Measurements from ENCODE around the gene ARHGAP26.
A peak's percentile ranks its signal among the peaks of the same experiment; 100 is the strongest.

DNA sequence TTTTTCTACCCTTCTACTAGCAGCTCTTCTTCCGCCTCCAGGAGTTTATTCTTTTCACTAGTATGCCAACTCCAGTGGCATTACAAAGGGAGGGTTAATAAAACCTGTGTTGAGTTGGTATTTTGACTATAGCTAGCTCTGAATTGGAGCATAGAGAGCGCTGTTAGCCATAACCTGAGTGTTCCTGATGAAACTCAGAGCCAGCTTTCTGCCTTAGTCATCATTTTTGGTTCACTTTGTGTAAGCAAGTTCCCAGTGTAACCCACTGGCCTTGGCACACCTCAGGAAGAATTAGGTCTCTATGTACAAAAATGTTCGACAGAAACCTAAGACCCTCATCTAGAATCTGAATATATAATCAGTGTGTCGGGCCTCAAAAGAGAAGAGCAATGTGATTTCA is 394.4 kb downstream of the ARHGAP26 start:
- TF ChIP-seq, protein P1, sequence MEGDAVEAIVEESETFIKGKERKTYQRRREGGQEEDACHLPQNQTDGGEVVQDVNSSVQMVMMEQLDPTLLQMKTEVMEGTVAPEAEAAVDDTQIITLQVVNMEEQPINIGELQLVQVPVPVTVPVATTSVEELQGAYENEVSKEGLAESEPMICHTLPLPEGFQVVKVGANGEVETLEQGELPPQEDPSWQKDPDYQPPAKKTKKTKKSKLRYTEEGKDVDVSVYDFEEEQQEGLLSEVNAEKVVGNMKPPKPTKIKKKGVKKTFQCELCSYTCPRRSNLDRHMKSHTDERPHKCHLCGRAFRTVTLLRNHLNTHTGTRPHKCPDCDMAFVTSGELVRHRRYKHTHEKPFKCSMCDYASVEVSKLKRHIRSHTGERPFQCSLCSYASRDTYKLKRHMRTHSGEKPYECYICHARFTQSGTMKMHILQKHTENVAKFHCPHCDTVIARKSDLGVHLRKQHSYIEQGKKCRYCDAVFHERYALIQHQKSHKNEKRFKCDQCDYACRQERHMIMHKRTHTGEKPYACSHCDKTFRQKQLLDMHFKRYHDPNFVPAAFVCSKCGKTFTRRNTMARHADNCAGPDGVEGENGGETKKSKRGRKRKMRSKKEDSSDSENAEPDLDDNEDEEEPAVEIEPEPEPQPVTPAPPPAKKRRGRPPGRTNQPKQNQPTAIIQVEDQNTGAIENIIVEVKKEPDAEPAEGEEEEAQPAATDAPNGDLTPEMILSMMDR (IDR thresholded peaks at IDR 0.05; ENCODE audit: low read depth, low read length, missing input control) = no peak
- TF ChIP-seq SP1 (IDR thresholded peaks at IDR 0.05) = no peak
- TF ChIP-seq, protein P2, sequence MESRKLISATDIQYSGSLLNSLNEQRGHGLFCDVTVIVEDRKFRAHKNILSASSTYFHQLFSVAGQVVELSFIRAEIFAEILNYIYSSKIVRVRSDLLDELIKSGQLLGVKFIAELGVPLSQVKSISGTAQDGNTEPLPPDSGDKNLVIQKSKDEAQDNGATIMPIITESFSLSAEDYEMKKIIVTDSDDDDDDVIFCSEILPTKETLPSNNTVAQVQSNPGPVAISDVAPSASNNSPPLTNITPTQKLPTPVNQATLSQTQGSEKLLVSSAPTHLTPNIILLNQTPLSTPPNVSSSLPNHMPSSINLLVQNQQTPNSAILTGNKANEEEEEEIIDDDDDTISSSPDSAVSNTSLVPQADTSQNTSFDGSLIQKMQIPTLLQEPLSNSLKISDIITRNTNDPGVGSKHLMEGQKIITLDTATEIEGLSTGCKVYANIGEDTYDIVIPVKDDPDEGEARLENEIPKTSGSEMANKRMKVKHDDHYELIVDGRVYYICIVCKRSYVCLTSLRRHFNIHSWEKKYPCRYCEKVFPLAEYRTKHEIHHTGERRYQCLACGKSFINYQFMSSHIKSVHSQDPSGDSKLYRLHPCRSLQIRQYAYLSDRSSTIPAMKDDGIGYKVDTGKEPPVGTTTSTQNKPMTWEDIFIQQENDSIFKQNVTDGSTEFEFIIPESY (IDR thresholded peaks at IDR 0.05) = no peak
- TF ChIP-seq RAD21 (IDR thresholded peaks at IDR 0.05) = peak in 1 of 2 donors; percentile 31
- TF ChIP-seq, protein P3, sequence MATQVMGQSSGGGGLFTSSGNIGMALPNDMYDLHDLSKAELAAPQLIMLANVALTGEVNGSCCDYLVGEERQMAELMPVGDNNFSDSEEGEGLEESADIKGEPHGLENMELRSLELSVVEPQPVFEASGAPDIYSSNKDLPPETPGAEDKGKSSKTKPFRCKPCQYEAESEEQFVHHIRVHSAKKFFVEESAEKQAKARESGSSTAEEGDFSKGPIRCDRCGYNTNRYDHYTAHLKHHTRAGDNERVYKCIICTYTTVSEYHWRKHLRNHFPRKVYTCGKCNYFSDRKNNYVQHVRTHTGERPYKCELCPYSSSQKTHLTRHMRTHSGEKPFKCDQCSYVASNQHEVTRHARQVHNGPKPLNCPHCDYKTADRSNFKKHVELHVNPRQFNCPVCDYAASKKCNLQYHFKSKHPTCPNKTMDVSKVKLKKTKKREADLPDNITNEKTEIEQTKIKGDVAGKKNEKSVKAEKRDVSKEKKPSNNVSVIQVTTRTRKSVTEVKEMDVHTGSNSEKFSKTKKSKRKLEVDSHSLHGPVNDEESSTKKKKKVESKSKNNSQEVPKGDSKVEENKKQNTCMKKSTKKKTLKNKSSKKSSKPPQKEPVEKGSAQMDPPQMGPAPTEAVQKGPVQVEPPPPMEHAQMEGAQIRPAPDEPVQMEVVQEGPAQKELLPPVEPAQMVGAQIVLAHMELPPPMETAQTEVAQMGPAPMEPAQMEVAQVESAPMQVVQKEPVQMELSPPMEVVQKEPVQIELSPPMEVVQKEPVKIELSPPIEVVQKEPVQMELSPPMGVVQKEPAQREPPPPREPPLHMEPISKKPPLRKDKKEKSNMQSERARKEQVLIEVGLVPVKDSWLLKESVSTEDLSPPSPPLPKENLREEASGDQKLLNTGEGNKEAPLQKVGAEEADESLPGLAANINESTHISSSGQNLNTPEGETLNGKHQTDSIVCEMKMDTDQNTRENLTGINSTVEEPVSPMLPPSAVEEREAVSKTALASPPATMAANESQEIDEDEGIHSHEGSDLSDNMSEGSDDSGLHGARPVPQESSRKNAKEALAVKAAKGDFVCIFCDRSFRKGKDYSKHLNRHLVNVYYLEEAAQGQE (IDR thresholded peaks at IDR 0.05) = no peak
- no peak for TF ChIP-seq JUND (IDR thresholded peaks at IDR 0.05)
- TF ChIP-seq, protein P4, sequence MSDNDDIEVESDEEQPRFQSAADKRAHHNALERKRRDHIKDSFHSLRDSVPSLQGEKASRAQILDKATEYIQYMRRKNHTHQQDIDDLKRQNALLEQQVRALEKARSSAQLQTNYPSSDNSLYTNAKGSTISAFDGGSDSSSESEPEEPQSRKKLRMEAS (IDR thresholded peaks at IDR 0.05) = no peak
- no peak for TF ChIP-seq YY1 (IDR thresholded peaks at IDR 0.05)
- no peak for TF ChIP-seq GABPA (IDR thresholded peaks at IDR 0.05 in 1 of 2, conservative IDR thresholded peaks at IDR 0.05 in 1 of 2)
- TF ChIP-seq RXRA (IDR thresholded peaks at IDR 0.05) = no peak
- no peak for TF ChIP-seq HNF4G (IDR thresholded peaks at IDR 0.05)
- TF ChIP-seq TAF1 (conservative IDR thresholded peaks at IDR 0.05) = no peak
- TF ChIP-seq ATF3 (IDR thresholded peaks at IDR 0.05) = no peak

All from liver (tissue), 3 donors.